Activated naive CD4-positive, alpha-beta T cell treated with anti-CD3 and anti-CD28 coated beads, Interleukin-2, amount 50 U/mL, for 72 hours (primary cell): ENCODE results near the gene RNF11. TPM values are rescaled to one million over a fixed set of nuclear protein-coding genes. Genes with fewer than 3 reads are reported as not detected.

Experiments
- ATAC-seq, 2 donors: fragments of 150-1000 bp; cut with Tn5 transposase; 2 replicates each; pipeline ENCODE4 v1.10.0; 2021; ENCODE audit warnings: mild to moderate bottlenecking in 2 of 2, moderate library complexity in 2 of 2
- DNase-seq, 2 donors: peaks; one replicate each; pipeline ENCODE4 v3.0.0; 2021 to 2022; ENCODE audit warnings: low spot score in 2 of 2
- H3K27ac Mint-ChIP-seq, 2 donors: one replicate each; pipeline ENCODE4 v1.8.0; 2022; ENCODE audit warnings: mild to moderate bottlenecking in 2 of 2, mixed read lengths in 2 of 2
- H3K36me3 Mint-ChIP-seq, 2 donors: one replicate each; pipeline ENCODE4 v1.8.0; 2022; ENCODE audit warnings: mixed read lengths in 2 of 2
- H3K9me3 Mint-ChIP-seq, 2 donors: one replicate each; pipeline ENCODE4 v1.8.0; 2022; ENCODE audit warnings: mixed read lengths in 2 of 2
- total RNA-seq, 2 donors: library from RNA; stranded (reverse); gene quantifications; one replicate each; pipeline ENCODE4 v1.2.3, GENCODE V29; 2022

The RNF11 gene
- total RNA-seq, 2 donors from 2014 or later, result 22.2 to 26.6 TPM

DNA sequence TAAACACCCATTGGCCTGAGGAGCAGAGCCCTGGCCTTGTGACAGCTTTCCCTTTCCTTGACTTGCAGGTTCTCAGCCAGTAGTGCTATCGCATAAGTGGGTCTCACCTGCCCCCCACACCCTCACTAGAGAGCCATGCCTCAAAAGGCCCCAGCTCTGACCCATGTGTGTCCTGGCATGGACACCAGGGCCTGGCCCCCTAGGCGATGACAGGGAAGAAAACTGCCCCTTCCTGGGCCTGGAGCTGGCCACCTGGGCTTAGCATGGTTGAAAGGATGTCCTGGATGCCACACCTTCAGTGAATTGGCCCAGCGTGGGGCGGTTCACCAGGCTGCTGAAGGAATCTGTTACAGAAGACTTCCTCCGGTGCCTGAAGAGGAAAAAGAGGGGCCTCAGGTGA lies 75.8 kb downstream of the RNF11 start:
- DNase-seq, result no peak

DNA sequence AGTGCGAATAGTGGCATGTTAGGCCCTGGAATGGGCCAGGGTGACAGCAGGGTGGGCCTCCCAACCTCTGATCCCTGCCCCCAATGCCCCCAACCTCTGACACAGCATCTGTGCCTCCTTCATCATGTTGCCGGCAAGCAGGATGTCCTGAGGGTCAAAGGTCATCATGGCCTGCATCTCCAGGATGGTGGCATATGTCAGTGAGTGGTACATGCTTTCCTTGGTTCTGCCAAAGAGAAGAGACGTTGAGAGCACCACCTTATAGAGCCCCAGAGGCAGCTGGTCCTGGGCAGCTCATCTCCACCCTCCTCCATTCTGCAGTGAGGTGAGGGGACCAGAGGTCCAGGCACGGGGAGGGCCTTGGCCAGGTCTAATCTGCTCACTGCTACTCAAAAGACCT lies 76.6 kb downstream of the RNF11 start:
- Mint-ChIP-seq H3K36me3 (no peaks in the 10 kb centered on the region), H3K27ac (no peak overlapping the region), H3K9me3 (no peaks in the 10 kb centered on the region)
- no peak for DNase-seq
- ATAC-seq, result no peak

More for the DNA sequence above, 75.8 kb downstream of the RNF11 start:
- no peak for ATAC-seq
- H3K27ac Mint-ChIP-seq, result peak overlapping the region in 1 of 2 donors; percentile 37
- no peaks in the 10 kb centered on the region for H3K9me3 Mint-ChIP-seq
- no peaks in the 10 kb centered on the region for H3K36me3 Mint-ChIP-seq

DNA sequence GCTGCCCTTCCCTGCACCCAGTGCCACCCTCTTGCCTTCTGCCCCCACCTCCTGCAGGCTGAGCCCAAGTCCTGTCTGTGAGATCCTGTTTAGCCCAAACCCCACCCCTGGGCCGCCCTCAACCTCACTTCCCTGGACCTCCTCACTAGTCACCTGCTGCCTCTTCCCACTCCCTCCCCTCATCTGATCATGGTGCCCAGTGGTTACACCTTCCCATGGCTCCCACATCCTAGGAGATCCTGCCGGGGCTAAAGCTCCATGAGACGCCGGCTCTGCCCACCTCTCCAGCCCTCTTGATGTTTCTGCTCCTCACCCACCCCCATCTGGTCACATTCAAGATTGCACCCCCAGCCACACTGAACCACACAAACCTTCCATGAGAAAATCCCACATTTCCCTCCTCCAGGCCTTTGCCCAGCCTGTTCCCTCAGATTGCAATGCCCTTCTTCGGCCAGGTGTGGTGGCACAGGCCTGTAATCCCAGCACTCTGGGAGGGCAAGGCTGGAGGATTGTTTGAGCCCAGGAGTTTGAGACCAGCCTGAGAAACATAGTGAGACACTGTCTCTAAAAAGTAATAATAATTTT lies 77.3 kb downstream of the RNF11 start:
- Mint-ChIP-seq H3K27ac (peak overlapping the region; percentile 45 to 73), H3K36me3 (no peaks in the 10 kb centered on the region), H3K9me3 (no peaks in the 10 kb centered on the region)
- no peak for ATAC-seq
- no peak for DNase-seq

DNA sequence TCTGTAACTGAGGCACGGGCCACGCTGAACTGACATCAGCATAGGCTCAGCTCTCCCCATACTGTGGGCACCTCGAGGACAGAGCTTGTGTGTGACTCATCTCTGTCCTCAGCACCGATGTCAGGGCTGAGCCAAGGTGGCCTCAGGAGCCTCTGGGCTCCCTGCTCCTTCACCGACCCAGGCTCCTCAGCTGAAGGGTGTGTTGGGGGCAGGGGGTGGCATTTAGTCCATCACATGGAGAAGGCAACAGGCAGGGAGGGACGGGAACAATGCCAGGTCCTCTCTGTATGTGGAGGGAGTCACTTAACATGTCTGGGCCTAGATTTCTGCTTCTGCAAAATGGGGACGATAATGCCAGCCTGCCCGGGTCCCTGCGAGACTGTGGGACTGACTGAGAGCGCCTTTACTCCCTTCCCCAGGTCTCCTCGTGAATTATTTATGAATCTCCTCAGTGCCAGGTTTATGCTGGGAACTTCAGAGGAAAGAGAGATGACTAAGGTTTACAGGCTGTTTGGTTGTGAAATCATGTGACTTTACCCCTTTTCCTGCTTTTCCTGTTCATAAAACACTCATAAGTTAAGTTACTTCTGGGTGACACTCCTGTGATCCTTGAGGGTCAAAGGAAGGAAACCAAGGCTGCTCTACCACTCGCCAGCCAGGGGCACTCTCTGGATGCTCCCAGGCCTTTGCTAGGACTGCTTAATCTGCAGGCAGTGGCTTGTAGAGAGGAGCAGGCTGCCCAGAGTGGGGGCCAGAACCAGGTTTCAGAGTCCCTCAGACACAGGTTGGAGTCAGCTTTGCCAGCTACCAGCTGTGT lies 78.1 kb downstream of the RNF11 start:
- Mint-ChIP-seq H3K27ac (peak overlapping the region; percentile 45 to 73), H3K9me3 (no peaks in the 10 kb centered on the region), H3K36me3 (no peaks in the 10 kb centered on the region)
- DNase-seq (peak in 1 of 2 donors; percentile 24), ATAC-seq (peak; percentile 77 to 80)

DNA sequence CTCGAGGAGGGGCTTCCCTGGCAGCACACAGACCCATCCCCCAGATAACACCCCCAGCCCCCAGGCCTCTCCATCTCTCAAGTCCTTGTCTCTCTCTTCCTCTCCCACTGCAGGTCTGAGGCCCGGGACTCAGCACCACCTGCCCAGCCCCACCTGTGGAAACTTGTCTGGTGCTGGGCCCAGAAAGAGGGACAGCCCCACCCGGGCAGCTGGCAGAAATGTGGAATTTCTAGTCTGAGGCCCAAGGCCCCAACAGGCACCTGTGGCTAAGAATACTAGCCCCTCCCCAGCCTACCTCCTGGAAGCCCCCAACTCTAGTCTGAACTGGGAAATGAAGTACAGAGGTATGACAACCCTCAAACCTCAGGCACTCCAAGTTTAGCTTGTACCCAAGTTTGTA lies 78.9 kb downstream of the RNF11 start:
- DNase-seq (no peak), ATAC-seq (no peak)
- Mint-ChIP-seq H3K9me3 (no peaks in the 10 kb centered on the region), H3K27ac (peak overlapping the region; percentile 9 to 66), H3K36me3 (no peaks in the 10 kb centered on the region)

DNA sequence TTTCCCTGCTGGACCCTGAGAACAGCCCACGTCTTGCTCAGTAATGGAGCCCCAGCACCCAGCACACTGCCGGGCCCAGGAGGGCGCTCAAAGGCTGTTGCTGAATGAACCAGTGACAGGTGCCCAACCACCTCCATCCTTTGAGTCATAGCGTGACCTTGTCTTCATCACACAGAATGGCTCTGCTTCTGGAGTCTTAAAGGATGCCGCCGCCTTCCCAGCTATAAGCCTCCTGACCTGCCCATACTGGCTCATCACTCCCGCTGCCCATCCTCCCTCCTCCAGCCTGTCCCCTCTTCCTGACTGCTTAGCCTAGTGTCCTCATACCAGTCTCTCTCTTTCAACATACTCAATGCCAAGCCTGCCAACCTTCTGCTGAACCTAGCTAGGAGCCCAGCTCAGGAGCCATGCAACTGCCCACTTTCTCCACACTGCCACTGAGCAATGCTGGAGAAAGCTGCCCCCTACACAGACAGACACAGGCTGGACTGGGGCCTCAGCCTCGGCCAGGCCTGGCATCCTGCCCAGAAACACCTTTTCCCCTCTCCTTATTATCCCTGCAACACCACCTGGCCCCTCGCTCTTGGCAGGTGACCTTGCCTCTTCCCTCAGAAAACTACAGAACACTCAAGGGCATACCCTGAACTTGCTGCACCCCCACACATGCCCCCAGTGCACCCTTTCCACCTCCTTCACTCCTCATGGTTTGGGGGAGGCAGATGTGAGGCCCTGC lies 80.2 kb downstream of the RNF11 start:
- no peak for DNase-seq
- H3K9me3 Mint-ChIP-seq, result no peaks in the 10 kb centered on the region
- peak; percentile 29 to 52 for ATAC-seq

GRCh38 chr1:51316846-51317120 lies 80.7 kb downstream of the RNF11 start:
- no peaks in the 10 kb centered on the region for H3K36me3 Mint-ChIP-seq
- H3K9me3 Mint-ChIP-seq, result no peaks in the 10 kb centered on the region
- DNase-seq (no peak), ATAC-seq (no peak)
- H3K27ac Mint-ChIP-seq, result no peak overlapping the region

More for the DNA sequence above, 80.2 kb downstream of the RNF11 start:
- Mint-ChIP-seq H3K36me3 (no peaks in the 10 kb centered on the region), H3K27ac (peak overlapping the region; percentile 9 to 79)

- no peak overlapping the region for H3K27ac Mint-ChIP-seq
- no peak for DNase-seq
- no peaks in the 10 kb centered on the region for H3K36me3 Mint-ChIP-seq
- H3K9me3 Mint-ChIP-seq, result no peaks in the 10 kb centered on the region
- no peak for ATAC-seq
Measured at GRCh38 chr1:51317798-51318197, 81.7 kb downstream of the RNF11 start.

GRCh38 chr1:51320967-51321923 lies 85.2 kb downstream of the RNF11 start:
- ATAC-seq, result no peak
- no peaks in the 10 kb centered on the region for H3K36me3 Mint-ChIP-seq
- DNase-seq, result no peak
- H3K27ac Mint-ChIP-seq, result no peak overlapping the region
- no peaks in the 10 kb centered on the region for H3K9me3 Mint-ChIP-seq

GRCh38 chr1:51321924-51322280 lies 85.8 kb downstream of the RNF11 start:
- ATAC-seq, result no peak
- Mint-ChIP-seq H3K27ac (no peak overlapping the region), H3K9me3 (no peaks in the 10 kb centered on the region), H3K36me3 (no peaks in the 10 kb centered on the region)
- no peak for DNase-seq

DNA sequence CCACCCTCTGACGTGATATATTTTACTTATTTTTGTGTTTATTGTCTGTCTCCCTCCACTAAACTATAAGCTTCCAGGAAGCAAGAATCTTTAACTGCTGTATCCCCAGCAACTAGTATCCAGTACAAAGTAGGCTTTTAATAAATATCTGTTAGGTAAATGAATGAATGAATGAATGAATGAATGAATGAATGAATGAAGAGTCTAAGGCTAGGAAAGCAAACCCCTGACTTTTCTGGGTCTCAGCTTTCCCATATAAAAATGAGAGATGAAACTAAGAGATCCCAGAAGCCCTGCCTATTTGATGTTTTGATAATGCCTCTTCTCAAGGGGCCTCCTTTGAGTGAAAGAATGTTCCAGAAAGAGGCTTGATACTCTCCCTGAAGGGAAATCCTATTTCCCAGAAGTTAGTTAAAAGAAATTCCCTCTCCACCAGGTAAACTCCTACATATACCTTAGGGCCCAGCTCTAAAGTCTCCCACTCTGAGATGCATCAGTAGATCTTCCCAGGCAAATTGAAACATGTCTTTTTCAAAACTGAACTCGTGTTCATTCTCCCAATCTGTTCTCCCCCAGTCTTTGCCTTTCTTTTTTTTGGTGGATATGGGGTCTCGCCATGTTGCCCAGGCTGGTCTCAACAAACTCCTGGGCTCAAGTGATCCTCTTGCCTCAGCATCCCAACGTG lies 86.5 kb downstream of the RNF11 start:
- Mint-ChIP-seq H3K36me3 (no peaks in the 10 kb centered on the region), H3K9me3 (no peaks in the 10 kb centered on the region), H3K27ac (no peak overlapping the region)
- DNase-seq, result no peak
- ATAC-seq, result no peak

Other genes starting within 250 kb of the RNF11 start
- gene C1orf185, start 134.0 kb upstream of the RNF11 start, total RNA-seq, result not detected
- gene TTC39A, start 94.3 kb downstream of the RNF11 start, total RNA-seq, result 1 to 10 TPM in 1 of 2 donors, under 1 TPM in 1; 0.61 to 1.1 TPM